ENCODE results near the gene RPRD2. TPM values are rescaled to one million over a fixed set of nuclear protein-coding genes. Genes with fewer than 3 reads are reported as not detected.

RPRD2 gene
- total RNA-seq, 1 experiment from 2014 or later = 26.7 TPM

DNA sequence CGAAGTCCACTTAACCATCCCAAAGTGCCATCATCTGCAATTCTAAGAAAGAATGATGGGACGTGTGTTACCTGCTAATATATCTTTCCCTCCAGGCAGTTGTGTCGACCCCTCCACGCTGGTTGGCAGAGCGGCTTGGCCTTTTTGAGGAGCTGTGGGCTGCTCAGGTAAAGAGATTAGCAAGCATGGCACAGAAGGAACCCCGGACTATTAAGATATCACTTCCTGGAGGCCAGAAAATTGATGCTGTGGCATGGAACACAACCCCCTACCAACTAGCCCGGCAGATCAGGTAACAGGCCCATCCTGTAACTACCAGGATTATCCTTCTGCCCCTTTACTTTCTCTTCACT is 123.8 kb downstream of the RPRD2 start:
- Histone ChIP-seq H3K27ac (ENCODE audit: low read depth, low read length) (peak overlapping the region; percentile 48), H4K20me1 (ENCODE audit: insufficient read depth) (no peaks in the 10 kb centered on the region), H3K4me2 (ENCODE audit: low read length) (peak overlapping the region; percentile 86), H3K4me3 (replicated peaks in 1 of 2; ENCODE audit: low read depth in 1 of 2, low read length in 2 of 2) (peak overlapping the region; percentile 84 to 93), H3K9ac (ENCODE audit: low read length) (peak overlapping the region; percentile 84), H3K27me3 (ENCODE audit: insufficient read depth, low read length) (no peaks in the 10 kb centered on the region), H3K9me2 (ENCODE audit: insufficient read depth) (no peaks in the 10 kb centered on the region), H3K4me1 (ENCODE audit: control insufficient read depth in 1 of 2, insufficient read depth in 2 of 2, low read length in 2 of 2) (peaks cover 2 to 7% of the 10 kb centered on the region in 2 experiments; a peak in 2 of 4 replicates), H3K36me3 (ENCODE audit: control insufficient read depth in 1 of 2, insufficient read depth in 2 of 2, low read length in 2 of 2) (peaks cover 12 to 14% of the 10 kb centered on the region in 2 experiments; a peak in 3 of 4 replicates), H3K79me2 (ENCODE audit: insufficient read depth, low read length) (peaks cover 10% of the 10 kb centered on the region), H2AFZ (ENCODE audit: low read depth, low read length, poor library complexity, severe bottlenecking) (no peak overlapping the region), H3K9me3 (ENCODE audit: control insufficient read depth in 1 of 2, insufficient read depth in 1 of 2, low read depth in 1 of 2, low read length in 2 of 2) (no peaks in the 10 kb centered on the region)
- CTCF ChIA-PET = no interaction called here
- no peak for DNase-seq (ENCODE audit: low read depth, low spot score)
- POLR2A ChIA-PET = no interaction called here
- intact Hi-C loops (cut with micrococcal nuclease) = no loop called here
- TSS peak; percentile 78 for BruUV-seq (replicated peaks)
- ATAC-seq = no peak
- TF ChIP-seq CEBPB (IDR thresholded peaks at IDR 0.05; ENCODE audit: low read depth) (no peak), POLR2AphosphoS5 (IDR thresholded peaks at IDR 0.05; ENCODE audit: low read depth, low read length) (no peak), EGR1 (IDR thresholded peaks at IDR 0.05; ENCODE audit: low read depth) (no peak), ZFX (IDR thresholded peaks at IDR 0.05) (no peak), ZNF274 (IDR thresholded peaks at IDR 0.05; ENCODE audit: low read depth, low read length) (no peak), REST (IDR thresholded peaks at IDR 0.05; ENCODE audit: low read depth) (no peak), ZBTB33 (IDR thresholded peaks at IDR 0.05; ENCODE audit: extremely low read depth, insufficient replicate concordance, low read length) (no peak), CTCF (IDR thresholded peaks at IDR 0.05 in 2 of 3, conservative IDR thresholded peaks at IDR 0.05 in 1 of 3; ENCODE audit: borderline replicate concordance in 1 of 3, insufficient read depth in 1 of 3, low read depth in 2 of 3, low read length in 2 of 3) (no peak), ELF1 (IDR thresholded peaks at IDR 0.05; ENCODE audit: borderline replicate concordance, low read depth) (no peak), JUND (IDR thresholded peaks at IDR 0.05) (no peak)
- RAD21 ChIA-PET (ENCODE audit: low non-redundant PET in 1 of 2, low total read pairs in 2 of 2, uncharacterized antibody in 2 of 2, unreplicated experiment in 2 of 2) = no interaction called here
